Dermis blood vessel endothelial cell (primary cell): Measurements from ENCODE around the gene FBXW8. TPM values are rescaled to one million over a fixed set of nuclear protein-coding genes. Genes with fewer than 3 reads are reported as not detected.

Experiments used
- DNase-seq: peaks from one replicate; pipeline ENCODE4 v3.0.0; 2010
- total RNA-seq: library from RNA; depleted of rRNA; stranded (reverse); fragments of >200 nt; gene quantifications from 2 replicates; pipeline ENCODE4 v1.2.3, GENCODE V29; 2014

Gene FBXW8
- total RNA-seq, 1 donor from 2014 or later = 16.0 TPM

GRCh38 chr12:116959198-116959460, 48.4 kb downstream of the FBXW8 start:
- DNase-seq = no peak

DNA sequence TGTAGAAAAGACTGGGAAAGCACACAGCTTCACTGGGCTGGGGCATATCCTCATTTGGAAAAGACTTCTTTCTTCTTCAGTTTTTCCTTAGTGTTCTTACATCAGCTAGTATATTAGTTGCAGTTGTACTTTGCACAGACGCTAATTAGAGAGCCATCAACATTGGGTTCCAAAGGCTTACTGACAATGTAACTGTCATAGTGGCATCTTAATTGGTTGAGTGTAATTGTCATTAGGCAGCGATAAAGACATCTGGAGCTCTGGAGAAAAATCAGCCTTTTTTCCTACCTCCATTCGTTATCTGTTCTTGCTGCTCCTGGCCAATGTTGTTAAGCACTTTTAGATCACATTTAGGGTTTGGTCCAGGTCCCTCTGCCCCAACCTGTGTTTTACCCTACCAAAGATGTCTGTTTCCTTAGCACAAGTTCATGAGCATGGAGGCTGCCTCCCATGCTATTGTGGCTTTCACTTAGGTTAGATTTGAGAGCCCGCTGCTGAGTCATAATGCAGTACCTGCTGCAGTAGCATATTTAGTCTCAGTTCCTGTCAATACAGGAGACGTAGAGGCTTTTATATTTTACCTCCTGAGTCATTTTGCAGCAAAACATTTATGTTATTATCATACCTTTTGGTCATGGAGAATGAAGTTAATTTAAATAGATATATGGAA, 49.2 kb downstream of the FBXW8 start:
- no peak for DNase-seq

DNA sequence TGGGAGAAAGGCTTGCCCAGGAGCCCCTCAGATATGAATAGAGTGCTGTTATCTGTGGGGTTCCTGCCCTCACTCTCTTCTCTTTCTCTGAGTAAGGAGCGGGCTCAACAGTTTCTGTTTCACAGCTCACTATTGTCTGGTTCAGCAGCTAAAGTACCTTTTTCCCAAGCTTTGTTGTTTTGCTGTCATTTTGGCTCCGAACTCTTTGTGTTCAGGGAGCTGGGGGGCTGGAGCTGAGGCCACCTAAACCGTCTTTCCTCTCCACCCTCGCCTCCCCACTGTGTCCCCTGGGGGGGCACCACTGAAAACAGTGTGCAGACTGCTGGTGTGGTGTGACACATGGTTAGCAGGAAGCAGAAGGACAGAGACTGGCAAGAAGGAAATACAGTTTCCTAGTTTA, 51.4 kb downstream of the FBXW8 start:
- peak; percentile 14 for DNase-seq

GRCh38 chr12:116962783-116963356, 52.1 kb downstream of the FBXW8 start:
- no peak for DNase-seq

GRCh38 chr12:116964054-116965050, 53.6 kb downstream of the FBXW8 start:
- DNase-seq = no peak

DNA sequence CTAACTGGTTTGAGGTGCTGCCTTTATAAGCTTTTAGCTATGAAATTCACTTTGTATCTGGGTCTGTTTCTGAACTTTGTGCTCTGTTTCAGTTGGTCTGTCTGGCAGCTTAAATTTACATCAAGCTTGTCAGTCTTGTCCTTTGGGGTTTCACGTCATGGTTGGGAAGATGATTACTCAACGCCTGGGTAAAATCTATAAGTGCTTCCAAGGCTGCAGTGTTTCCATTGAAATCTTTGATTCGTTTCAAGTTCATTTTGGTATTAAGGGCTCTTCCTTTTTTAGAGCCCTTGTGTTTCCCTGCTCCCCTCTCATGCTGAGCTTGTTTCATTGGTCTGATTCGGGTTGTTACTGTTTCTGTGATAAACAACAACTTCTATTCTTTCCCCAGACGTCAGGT, 58.2 kb downstream of the FBXW8 start:
- DNase-seq = no peak

- DNase-seq = no peak
Observed at GRCh38 chr12:116969615-116970585, 59.1 kb downstream of the FBXW8 start.

DNA sequence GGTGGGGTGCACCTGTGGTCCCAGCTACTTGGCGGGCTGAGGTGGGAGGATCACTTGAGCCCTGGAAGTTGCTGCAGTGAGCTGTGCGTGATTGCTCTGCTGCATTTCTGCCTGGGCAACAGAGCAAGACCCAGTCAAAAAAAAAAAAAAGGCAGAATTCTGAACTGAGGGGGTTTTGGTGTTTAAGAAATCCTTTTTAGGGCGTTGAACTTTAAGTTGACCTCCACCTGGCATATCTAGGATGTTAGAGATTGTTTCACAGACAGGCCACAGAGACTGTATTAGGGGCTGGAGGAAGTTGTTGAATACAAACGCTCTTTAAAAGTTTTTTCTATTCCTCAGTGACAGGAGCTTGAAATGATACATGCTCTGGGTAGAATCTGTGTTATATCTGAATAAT, 60.5 kb downstream of the FBXW8 start:
- DNase-seq = no peak

GRCh38 chr12:116975779-116976393, 65.1 kb downstream of the FBXW8 start:
- DNase-seq = no peak

GRCh38 chr12:116977465-116978380, 67.0 kb downstream of the FBXW8 start:
- no peak for DNase-seq

DNA sequence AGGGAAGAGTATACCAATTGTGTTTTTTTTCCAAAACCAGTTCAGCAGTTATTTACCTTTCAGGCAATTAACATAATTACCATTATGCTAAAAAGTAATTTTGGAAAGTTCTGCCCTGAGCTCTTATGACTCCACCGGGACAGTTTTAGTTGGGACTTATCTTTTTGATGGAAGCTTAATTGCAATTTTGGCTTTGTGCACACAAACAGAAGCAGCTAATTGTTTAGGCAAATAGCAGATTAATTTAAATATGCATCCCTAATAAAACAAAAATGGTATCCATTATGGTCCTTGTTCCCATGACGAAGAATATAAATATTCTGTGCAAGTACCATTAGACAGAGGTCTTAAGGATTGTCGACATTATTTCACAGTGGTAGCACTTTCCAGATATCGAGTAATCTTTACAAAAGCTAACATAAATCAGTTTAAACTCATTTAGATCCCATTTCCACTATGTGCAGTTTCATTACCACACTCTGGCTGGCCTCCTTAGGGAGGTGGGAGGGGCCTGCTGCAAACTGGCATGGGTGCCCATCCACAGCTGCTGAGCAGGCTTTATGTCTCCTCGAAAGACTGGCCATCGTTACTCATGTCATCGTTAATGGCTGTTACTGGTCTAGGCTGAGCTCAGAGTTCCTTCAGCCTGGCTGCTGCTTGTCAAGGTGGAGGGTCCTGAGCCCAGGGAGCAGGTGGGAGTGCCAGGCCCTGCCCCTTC, 68.2 kb downstream of the FBXW8 start:
- no peak for DNase-seq

DNA sequence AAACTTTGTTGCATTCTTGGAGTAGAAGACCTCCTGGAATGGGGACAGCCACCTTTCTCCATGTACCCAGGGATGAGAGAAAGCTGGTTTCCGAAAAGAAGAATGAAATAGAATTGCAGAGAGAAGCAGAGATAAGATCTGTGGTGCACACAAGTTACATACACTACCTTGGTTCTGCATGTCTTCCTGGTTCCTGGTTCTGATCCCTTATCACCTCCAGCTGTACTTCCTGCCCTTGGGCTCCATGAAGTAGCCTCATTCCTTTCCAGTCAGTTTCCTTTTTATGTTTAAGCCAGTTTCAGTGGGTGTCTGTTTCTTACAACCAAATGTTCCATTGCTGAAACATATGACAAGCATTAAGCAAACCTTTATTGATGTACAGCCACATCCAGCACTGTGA, 69.3 kb downstream of the FBXW8 start:
- peak; percentile 14 for DNase-seq

DNA sequence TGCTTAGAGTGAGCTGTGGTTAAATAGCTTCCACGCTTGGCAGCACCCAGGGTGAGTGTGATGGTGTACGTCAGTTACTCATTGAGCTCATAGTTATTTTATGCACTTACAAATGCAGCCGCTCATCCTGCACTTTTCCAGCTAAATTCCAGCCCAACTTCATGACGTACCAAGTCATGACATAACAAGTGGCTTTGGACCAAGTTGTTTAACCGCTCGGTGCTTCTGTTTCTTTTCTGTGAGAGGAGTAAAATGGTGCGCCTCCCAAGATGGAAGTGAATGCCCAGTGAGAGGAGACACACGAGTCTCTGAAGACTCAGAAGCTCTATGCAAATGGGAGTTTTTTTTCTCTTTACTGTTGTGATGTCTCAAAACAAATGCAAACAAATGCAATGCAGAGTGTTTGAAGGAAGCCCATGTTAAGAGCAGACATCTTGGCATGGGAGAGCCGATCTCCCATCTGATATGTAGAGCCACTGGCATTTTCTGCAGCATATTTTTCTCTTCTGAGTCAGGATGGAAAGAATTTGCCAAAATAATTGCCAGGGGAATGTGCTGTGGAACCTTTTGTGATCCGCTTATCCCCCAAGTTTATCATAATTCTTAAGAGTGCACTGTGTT, 72.2 kb downstream of the FBXW8 start:
- DNase-seq = no peak

DNA sequence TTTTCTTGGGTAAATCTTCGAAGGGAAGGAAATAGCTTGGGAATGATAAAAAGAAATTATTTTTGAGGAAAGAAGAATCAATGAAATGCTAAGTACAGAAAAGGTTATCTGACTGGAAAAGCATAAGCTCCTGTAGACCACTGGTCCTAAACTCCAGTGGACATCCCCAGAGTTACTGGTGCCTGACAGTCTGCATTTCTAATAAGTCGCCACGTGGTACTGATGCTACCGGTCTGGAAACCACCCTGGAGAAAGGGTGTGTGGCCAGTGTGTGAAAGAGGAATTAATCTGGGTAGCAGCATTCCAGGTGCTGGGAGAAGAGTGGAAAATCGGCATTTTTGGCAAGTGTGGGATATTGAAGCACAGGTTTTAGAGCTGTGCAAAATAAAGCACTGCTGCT, 73.3 kb downstream of the FBXW8 start:
- DNase-seq = no peak

GRCh38 chr12:116990329-116990728, 79.6 kb downstream of the FBXW8 start:
- DNase-seq = no peak

DNA sequence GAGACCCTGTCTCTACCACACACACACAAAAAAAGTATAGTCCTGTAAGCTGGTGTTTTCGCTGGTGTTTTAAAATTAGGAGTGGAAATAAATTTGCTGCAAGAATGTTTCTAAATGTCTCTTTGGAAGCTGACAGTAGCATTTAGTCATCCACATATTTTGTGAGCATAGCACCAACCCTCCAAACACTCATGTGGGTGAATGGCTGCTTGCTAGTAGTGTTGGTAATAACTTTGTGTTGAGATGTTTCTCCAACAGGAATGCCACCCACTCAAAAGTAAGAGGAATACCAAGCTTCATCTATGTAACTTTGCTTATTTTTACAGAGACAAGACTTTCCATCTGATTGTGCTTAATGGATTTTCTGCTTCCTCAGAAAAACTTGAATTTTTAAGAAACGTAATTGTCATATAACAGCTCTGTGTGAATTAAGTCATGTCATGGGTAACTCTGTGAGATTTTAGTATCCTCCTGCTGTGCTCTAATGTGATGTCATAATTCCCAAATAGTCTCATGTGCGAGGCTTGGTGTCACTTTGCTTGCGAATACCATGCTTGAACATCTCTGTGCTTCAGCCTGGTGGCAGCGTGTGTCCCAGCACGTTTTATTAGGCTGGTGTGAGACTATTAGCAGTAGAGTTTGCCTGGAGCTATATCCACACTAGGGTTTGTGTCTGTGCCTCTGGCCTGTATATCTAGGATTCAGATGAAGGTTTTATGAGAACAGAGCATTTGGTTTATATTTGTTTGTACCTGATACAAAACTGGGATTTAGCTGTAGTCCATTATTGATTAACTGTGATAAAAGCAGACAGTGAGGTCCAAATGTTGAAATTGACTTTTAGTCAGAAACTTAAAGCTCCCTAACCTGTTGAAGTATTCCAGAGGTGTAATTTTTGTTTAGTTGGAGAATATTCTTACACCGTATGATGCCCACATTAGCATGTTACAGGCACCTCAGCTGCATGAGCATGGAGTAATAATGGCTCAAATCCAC, 80.5 kb downstream of the FBXW8 start:
- DNase-seq = no peak

- no peak for DNase-seq
Observed at GRCh38 chr12:116996093-116996492, 85.3 kb downstream of the FBXW8 start.

DNA sequence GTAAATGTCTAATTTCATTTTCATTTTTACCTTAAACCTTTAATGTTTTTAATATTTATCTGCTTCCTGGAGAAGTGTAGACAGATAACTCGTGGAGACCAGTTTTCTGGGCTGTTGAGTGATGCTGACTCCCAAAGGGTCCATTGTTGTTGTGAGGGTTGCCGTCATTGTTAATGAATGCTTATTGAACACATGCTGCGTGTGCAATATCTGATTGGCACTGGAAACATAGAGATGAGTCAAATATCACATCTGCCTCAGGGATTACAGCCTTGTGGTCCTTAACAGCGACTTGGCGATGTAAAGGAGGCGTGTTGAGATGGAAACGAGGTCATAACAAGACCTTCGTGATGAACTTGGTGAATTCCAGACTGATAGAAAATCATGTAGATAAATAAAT, 85.9 kb downstream of the FBXW8 start:
- no peak for DNase-seq

DNA sequence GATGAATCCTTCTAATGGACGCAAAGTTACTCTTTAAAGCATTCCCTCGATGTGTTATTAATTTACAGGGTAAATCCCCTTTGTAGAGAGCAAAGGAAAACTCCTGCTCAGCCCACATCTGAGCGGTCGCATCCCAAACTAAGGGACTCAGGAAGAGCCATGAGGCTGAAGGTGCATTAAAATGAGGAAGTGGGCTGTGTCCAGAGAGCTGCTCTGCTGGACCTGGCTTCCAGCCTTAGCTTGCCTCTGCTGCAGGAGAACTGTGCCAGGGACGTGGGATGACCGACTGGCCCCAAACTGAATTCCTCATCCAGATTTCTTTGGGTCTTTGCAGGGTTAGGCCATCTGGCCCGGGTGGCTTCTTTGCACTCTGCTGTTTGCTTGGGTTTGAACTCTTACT, 88.3 kb downstream of the FBXW8 start:
- DNase-seq = no peak
